ENCODE results near the gene FGFRL1.

GRCh38 chr4:1017211-1017610 is 5.8 kb downstream of the FGFRL1 start:
- TF ChIP-seq CTCF (IDR thresholded peaks at IDR 0.05) (no peak), EP300 (IDR thresholded peaks at IDR 0.05) (no peak), POLR2A (IDR thresholded peaks at IDR 0.05) (no peak)
